NCI-H1694 (cell line): ENCODE results near the gene EXOC5.

Experiments
- DNase-seq: peaks from one replicate; lab custom pipeline; 2025; lab: John Stamatoyannopoulos, UW

EXOC5 gene

DNA sequence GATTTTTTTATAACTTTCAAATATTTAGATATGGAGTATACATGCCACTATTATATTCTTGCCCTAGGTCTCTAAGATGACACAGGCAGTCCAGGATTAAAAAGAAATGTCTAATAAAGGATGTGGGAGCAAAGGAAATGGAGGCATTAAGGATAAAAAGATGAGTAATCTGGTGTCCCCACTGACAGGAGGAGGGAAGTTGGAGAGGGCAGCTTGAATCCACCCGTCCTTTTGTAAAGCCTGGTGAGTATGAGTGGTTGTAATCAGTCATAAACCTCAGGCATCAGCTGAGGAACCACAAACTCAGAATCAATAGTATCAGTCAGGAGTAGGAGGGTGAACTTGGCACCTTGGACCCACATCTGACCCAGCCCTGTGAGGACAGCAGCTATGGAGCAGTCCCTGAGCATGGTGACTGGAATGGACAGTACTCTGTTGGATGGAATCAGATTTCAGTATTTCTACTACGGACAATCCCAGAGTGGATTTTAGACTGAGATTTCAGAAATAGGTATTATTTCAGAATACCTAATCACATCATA, 100.5 kb downstream of the EXOC5 start:
- no peak for DNase-seq

DNA sequence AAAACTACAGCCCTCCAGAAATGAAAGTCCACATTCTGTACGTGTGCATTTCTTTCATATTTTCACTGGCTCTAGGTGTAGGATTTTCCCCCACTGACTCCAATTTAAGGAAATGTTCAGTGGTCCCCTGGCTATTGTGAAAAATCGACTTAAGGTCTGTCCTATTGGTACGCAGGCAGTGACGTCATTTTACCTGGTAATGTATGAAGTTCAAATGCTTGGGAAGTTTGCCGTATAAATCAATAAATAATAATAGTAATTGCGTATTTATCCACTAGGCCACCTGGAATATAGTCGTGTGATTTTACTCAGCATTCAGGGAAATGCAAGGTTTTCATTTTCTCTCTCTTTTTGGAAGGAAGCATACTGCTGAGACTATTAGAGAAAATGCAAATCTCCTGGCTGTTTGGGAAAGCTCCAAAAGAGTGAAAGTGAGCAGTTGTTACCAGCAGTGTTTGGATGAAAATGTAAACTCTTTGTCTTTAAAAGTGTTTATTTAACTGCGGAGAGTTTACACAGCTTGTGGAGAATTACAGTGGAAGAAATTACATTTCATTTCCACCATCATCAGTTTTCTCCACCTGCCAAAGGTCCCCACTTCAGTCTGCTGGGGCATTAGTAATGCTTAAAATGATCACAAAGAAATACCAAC, 107.0 kb downstream of the EXOC5 start:
- DNase-seq = no peak

DNA sequence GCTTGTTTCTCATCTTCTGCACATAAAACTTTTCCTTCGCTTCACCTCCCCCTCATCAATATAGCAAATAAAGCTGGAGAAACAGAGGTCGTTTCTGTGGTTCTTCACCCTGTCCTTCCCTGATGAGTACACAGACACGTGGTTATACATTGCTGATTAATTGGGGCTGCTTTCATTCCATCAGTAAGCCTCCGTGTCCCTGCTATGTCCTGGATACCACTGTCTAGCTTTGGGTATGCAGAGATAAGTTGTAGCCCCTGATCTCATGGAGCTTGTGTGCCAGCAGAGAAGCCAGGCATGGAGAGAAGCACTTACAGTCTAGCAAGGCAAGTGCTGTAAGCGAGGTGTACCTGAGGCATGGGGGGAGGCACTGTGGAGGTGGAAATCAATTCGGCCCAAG, 108.4 kb downstream of the EXOC5 start:
- DNase-seq = no peak

DNA sequence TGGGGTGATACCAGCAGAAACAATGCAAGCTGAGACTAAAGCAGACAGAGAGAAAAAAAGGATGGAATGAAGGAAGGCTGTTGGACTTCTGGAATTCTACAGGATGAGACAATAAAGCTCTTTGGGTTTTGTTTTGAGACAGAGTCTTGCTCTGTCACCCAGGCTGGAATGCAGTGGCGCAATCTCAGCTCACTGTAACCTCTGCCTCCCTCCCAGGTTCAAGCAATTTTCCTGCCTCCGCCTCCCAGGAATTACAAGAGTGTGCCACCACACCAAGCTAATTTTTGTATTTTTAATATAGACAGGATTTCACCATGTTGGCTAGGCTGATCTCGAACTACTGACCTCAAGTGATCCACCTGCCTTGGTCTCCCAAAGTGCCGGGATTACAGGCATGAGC, 115.4 kb downstream of the EXOC5 start:
- no peak for DNase-seq
